KOPT-K1 (cell line): Measurements from ENCODE around the gene SF3A1.

Source experiments
- H3K27ac ChIP-seq: fragments of 200-600 bp; sonication (generic); 2 replicates; pipeline ENCODE4 v1.5.1; 2016; ENCODE audit warnings: antibody characterized with exemption, mild to moderate bottlenecking, low read depth, low read length; ENCODE audit not compliant: poor library complexity, severe bottlenecking
- H3K36me3 ChIP-seq: fragments of 200-600 bp; sonication (generic); 2 replicates; pipeline ENCODE4 v1.5.1; 2017; ENCODE audit warnings: antibody characterized with exemption, mild to moderate bottlenecking, low read length, moderate library complexity; ENCODE audit not compliant: insufficient read depth
- H3K9me3 ChIP-seq: fragments of 200-600 bp; sonication (generic); 2 replicates; pipeline ENCODE4 v1.5.1; 2017; ENCODE audit warnings: antibody characterized with exemption, low read length, mild to moderate bottlenecking; ENCODE audit not compliant: insufficient read depth, poor library complexity, severe bottlenecking

The SF3A1 gene

DNA sequence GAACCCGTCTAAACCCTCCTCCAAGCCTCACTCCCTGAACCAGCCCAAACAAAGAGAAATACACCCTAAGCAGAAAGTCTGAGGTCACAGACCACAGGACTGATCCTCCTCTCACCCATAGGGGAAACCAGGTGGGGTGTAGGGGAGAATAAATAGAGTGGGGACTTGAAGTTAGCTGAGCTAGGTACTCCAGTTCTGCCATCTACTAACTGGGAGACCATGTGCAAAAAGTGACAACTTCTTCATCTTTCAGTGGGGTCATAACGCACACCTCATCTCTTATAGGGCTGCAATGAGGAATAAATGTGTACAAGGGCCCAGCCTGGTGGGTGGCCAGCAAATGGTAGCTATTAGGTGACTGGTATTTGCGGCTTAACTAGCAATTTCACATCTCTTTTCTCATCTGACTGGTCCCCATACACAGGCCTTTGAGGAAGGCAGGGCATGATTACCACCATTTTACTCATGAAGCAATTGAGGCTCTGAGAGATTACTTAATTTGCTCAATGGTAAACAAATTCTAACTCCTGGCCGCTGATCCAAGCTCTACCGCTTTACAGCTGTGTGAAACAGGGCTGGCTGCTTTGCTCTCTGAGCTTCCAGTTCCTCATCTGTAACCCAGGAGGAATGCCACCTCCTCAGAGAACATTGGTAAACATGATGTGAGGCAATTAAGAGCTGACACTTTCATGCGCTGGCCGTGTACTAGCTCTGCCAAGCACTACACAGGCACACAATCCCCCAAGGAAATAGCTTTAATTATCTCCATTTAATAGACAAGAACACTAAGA, 46.5 kb downstream of the SF3A1 start:
- no peaks in the 10 kb centered on the region for H3K9me3 ChIP-seq
- peaks cover 8% of the 10 kb centered on the region; the same call in 1 of the 2 replicates for H3K36me3 ChIP-seq
- H3K27ac ChIP-seq: peak overlapping the region; percentile 100

DNA sequence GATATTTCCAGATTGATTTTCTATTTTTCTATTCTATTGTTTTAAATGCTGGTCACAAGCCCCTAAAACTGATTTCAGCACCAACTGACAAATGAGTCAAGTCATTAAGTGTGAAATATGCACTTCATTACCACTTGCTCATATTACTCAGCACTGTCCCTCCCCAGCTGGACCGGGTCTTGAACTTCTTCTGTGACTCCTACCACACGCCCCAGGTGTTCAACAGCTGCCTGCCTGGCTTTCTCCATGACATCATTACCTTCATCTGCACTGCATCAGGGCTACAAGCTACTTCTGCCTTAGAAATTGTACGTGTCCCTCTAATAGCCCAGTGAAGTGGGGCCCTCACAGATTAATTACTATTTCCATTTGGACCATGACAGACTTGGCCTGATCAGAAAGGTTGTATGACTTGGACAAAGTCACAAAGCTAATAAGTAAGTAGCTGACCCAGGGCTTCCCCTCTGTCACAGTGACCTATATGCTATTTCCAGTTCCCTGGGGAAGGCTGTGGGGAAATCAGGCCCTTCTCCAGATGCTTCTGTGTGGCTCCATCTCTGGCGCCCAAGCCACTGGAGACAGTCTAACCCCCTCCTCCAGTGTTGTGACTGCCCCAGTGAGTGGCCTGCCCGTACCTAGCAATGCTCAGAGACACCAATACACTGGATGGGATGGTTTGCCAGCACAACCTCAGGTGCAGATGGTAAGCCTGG, 48.0 kb downstream of the SF3A1 start:
- peaks cover 5% of the 10 kb centered on the region; the same call in 1 of the 2 replicates for H3K36me3 ChIP-seq
- H3K27ac ChIP-seq: peak overlapping the region; percentile 100
- H3K9me3 ChIP-seq: no peaks in the 10 kb centered on the region

DNA sequence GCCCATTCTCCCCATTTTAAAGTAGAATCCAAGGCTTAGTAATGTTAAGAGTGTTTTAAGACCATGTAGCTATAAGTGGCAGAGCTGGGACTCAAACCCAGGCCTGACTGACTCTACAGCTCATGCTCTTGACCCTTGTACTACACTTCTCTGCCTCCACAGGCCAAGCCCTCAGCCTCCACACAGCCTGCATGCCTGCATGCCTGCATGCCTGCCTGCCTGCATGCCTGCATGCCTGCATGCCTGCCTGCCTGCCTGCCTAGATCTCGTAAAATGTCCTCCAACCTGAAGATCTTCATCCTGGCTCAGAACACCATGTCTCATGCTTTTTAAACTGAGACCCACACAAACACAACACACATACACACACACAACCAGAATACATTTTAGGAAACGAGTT, 48.6 kb downstream of the SF3A1 start:
- peak overlapping the region; percentile 100 for H3K27ac ChIP-seq
- H3K36me3 ChIP-seq: peaks cover 11% of the 10 kb centered on the region; the same call in 1 of the 2 replicates
- no peaks in the 10 kb centered on the region for H3K9me3 ChIP-seq

DNA sequence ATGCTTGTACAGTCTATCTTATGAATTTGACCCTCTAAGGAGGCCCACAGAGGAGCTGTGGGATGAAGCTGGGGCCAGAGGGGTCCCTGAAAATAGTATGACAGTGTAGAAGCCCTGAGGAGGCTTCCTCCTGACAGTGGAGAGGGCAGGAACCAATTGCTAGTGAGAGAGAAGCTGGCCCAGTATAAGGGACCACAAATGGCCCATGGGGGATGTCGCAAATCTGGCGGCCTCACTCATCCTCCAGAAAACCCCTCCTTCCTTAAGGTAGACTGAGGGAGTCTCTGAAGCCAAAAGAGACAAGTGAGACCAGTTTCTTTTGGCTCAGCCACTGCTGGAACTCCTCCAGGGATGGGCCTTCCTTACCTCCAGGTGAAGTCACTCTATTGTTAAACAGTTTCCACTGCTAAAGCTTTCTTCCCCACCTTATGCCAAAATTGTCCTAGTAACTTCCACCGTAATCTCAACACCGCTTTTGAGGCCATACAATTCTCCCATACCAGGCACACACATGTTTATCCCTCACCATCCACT, 49.6 kb downstream of the SF3A1 start:
- Histone ChIP-seq H3K27ac (peak overlapping the region; percentile 100), H3K9me3 (no peaks in the 10 kb centered on the region), H3K36me3 (peaks cover 18% of the 10 kb centered on the region; the same call in 1 of the 2 replicates)

DNA sequence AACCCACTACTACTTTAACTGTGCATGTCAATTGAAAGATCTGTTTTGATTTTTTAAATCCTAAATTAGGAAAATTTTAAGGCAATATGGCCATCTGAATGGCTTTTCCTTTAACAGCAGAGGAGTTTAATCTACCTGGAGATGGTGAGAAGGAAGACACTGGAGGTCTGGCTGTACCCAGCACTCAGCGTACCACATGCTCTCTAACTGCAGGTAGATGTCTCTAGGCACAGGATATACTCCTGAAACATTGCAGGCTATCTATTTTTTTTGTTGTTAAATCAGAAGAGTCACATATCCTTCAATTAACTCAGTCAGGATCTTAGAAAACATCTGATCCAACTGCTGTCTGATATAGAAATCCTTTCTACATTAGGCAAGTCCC, 50.1 kb downstream of the SF3A1 start:
- no peaks in the 10 kb centered on the region for H3K9me3 ChIP-seq
- H3K36me3 ChIP-seq: peaks cover 23% of the 10 kb centered on the region
- peak overlapping the region; percentile 100 for H3K27ac ChIP-seq

DNA sequence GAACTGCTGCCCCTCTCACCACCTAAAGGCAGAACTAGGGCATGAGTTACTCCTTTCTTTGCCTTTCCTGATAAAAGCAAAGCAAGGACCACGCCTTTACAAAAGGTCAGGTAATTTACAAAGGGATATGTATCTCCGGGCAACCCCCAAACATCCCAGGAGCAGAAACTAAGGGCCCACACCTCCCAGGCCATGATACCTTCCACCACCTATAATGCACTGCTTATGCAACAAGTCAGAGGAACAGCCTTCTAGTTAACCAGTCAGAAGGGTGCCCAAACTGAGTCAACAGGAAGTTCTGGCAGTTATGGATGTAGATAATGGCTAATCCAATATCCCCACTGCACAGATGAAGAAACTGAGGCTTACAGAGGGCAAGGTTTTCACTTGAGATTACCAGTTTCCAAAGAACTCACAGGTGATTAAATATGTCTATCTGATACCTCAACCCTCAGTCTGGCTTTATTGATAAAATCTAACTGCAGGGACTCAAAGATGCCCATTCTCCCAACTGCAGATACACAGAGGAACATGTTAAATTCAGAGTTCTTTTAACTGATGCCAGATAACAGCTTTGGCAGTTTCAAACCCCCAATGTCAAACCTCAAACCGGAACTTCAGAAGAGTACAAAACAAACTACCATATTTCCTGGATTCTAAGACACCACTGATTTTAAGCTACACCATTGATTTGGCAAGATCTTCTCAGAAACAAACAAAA, 50.6 kb downstream of the SF3A1 start:
- Histone ChIP-seq H3K36me3 (peaks cover 29% of the 10 kb centered on the region), H3K27ac (peak overlapping the region; percentile 100), H3K9me3 (no peaks in the 10 kb centered on the region)

DNA sequence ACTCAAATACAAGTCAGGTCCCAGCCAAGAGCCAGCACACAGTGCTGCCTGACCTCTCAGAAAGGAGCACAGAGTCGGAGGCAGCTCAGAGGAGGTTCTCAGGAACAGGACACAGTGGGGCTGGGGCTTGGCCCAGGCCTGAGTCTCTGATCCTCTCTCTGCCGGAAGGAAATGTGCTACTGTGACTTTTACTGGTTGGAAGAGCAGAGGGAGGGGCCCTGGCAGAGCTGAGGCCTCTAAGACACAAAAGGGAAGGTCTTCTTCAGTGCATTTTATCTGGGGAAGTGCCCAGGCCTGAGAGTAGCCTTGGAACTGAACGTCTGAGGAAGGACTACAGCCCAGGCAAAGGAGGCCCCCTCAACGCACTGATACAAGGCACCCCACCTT, 51.2 kb downstream of the SF3A1 start:
- Histone ChIP-seq H3K36me3 (peaks cover 34% of the 10 kb centered on the region), H3K9me3 (no peaks in the 10 kb centered on the region), H3K27ac (peak overlapping the region; percentile 100)

DNA sequence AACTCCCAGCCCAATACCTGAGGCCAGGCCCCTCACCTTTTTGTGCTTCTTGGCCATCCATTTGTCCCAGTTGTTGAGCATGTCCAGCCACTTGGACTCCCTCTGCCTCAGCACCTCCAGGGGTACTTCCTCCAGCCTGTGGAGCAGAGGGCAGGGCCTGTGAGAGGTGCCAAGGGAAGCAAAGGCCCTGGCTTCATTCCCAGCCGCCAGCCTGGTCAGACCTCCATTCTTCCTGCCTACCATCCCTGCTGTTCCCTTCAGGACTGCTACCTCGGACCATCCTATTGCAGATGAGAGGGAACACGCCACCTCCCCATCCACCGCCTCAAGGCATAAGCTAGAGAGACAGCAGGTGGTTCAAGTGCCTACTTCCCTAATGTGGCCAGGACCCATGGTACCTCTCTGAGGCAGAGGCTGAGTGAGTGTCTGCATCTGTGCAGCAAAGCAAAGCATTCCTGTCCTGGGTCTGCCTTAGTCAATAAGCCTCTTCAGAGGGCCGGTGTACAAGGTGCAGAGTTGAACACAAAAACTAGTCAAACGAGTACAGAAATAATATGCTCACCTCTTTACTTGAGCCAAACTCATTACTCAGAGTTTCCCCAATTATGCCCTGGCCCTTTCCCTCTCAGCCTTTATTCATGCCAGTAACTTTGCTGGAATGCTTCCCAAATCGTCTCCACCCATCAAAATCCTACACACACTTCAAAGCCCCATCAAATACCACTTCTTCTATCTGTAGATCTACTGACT, 52.0 kb downstream of the SF3A1 start:
- Histone ChIP-seq H3K9me3 (no peaks in the 10 kb centered on the region), H3K36me3 (peaks cover 43% of the 10 kb centered on the region), H3K27ac (peak overlapping the region; percentile 100)

DNA sequence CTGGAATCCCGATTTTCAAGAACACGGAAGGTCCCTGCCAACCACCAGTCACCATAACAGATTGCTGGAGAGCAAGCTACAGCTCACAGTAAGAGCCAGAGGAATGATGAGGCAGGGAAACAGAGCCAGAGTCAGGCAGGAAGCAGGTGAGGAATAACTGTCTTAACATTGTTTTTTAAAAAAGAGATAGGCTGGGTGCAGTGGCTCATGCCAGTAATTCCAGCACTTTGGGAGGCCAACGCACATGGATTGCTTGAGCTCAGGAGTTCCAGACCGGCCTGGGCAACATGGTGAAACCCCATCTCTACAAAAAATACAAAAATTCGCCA, 53.9 kb downstream of the SF3A1 start:
- Histone ChIP-seq H3K9me3 (no peaks in the 10 kb centered on the region), H3K36me3 (peaks cover 61% of the 10 kb centered on the region), H3K27ac (peak overlapping the region; percentile 100)

DNA sequence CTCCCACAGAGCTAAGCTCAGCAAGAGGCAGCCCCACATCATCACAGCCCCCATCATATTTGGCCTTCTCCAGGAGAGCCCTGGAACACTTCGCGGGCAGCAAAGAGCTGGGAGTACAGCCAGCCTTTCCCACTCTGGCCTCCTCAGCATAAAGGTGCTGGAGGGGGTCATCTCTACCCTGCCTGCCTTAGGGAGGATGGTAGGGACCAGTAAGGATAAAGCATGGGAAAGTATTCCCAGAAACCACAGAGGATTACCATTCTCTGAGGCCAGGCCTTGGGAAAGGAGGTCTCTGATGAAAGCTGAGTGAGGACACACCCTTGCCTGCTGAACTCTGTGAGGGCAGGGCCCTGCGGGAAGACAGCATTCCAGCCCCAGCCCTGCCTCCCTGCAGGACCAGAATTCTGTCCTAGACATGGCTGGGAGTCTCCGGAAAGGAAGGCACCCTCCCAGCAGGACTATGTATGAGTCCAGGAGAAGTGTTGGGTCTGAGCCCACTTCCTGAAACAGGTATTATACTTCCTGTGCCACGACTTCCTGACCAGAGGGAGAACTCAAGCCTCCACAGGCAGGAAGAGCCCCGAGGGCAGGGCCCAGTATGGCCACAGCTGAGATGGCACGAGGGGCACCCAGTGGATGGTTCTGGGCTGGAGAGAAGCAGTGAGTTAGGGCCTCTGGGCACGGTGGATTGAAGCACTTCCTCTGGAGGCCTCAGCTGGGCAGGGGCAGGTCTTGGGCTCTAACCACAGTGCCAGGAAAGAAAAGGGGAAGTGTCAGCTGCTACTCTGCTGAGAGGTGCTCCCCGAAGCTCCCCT, 54.5 kb downstream of the SF3A1 start:
- no peaks in the 10 kb centered on the region for H3K9me3 ChIP-seq
- H3K36me3 ChIP-seq: peaks cover 67% of the 10 kb centered on the region
- H3K27ac ChIP-seq: peak overlapping the region; percentile 100

DNA sequence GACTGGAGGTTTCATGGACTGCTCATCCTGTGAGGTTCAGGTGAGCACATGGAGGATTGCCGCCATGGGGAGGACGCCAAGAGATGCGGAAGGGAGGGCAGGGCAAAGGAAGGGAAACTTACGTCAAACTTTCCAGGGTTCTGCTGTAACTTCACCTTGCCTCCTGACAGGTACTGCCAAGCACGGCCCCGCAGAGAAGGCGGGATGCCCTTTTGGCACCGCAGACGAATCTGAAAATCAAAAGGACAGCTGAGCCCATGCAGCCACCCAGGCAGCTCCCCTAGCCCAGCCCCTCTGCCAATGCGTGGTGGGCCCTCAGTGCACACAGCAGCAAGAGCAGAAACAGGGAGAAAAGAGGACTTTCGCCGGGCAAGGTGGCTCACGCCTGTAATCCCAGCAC, 57.4 kb downstream of the SF3A1 start:
- Histone ChIP-seq H3K27ac (peak overlapping the region; percentile 72), H3K9me3 (no peaks in the 10 kb centered on the region), H3K36me3 (peaks cover 93% of the 10 kb centered on the region)

DNA sequence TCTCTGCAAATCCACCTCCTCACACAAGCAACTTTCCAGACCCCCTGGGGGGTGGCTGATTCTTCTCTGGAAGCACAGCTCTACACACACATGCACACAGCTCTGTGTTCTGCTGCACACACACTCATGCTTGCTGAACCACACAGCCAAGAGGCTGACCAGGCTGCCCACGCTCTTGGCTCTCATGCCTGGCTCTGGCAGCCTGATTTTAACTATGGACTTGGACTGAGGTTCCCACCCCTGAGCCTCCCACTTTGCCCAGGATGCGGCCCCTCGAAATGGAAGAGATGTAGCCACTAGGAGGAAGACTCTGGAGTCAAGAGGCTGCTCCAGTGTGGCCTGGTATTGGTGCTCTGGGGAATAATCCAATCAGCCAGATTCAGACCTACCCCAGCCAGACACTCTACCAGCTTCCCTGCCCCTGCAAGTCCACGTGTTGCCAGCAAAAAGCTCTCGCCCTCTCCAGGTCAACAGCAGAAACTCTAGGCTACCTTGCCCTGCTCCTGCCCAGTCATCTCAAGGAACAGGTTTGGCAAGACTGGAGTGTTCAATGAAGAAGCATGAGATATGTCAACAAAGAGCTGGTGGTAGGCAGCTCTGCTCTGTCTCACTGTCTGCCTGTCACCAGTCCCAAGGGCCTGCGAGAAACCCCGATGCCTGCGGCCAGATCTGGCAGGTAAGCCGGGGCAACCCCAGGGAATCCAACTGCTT, 58.5 kb downstream of the SF3A1 start:
- H3K36me3 ChIP-seq: peaks cover 94% of the 10 kb centered on the region
- no peaks in the 10 kb centered on the region for H3K9me3 ChIP-seq
- H3K27ac ChIP-seq: peak overlapping the region; percentile 72

DNA sequence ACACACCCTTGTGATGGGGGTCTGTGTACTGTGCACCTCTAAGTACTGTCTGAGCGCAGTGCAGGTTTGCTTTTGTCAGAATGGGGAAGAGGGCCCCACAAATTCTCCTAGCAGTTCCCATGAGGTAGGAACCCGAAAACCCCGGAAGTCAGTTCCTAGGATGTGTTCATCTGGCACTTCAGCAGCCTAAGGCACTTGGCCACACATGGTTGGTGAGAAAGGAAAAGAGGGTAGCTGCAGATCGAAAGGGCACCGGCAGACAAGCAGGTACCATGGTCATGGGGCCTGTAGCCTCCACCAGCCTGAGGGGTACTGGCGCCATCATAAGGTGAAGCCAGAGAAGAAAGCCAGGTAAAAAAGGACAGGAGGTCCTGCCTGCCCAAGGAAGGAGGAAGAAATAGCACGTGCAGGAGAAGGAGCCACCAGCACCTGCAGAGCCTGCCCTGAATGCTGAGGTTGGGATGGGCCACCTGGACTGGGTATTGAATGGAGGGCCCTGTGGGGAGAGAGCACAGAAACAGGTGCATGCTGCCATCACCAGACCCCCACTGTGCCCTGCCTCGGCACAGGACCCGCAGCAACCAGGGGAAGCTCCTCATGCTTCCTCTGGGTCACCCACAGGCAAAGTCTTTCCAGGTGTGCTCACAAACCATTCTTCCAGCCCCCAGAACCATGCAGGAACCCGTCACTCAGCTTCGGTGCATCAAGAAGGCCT, 59.3 kb downstream of the SF3A1 start:
- Histone ChIP-seq H3K27ac (peak overlapping the region; percentile 72), H3K9me3 (no peaks in the 10 kb centered on the region), H3K36me3 (peaks cover 94% of the 10 kb centered on the region)
